ENCODE measurements around the gene TAF9B. TPM values are rescaled to one million over a fixed set of nuclear protein-coding genes. Genes with fewer than 3 reads are reported as not detected.
"Not testable (repeated sequence)": the region's sequence is repeated elsewhere in the genome, so short reads cannot be mapped to it uniquely, and the experiment has no call there.

TAF9B gene
- total and polyA plus RNA-seq, 2 donors (not counting 3 experiments of a cell fraction or from before 2014, with no cell fraction given): 16.0 to 25.9 TPM

- H3K4me2 ChIP-seq (ENCODE audit: insufficient read depth, low read length): no peak overlapping the region
- no peak for DNase-seq (ENCODE audit: low read depth, low spot score)
- intact Hi-C loops (cut with micrococcal nuclease): no loop called here
These were observed 28.6 kb upstream of the TAF9B start for GRCh38 chrX:78168065-78168464.

GRCh38 chrX:78165425-78165824 is 26.0 kb upstream of the TAF9B start:
- Histone ChIP-seq H3K27me3 (ENCODE audit: control insufficient read depth in 2 of 2, insufficient read depth in 2 of 2, low read length in 2 of 2) (no peaks in the 10 kb centered on the region), H3K79me2 (ENCODE audit: control insufficient read depth, insufficient read depth, low read length) (no peaks in the 10 kb centered on the region), H3K36me3 (ENCODE audit: control insufficient read depth in 2 of 2, extremely low read depth in 1 of 2, insufficient read depth in 2 of 2, low read length in 2 of 2) (no peaks in the 10 kb centered on the region), H4K20me1 (replicated peaks; ENCODE audit: control insufficient read depth, extremely low read depth, insufficient read depth, low read length) (no peaks in the 10 kb centered on the region), H2AFZ (ENCODE audit: low read depth, low read length) (no peak overlapping the region), H3K4me1 (ENCODE audit: control insufficient read depth, extremely low read depth, insufficient read depth, low read length) (no peaks in the 10 kb centered on the region), H3K27ac (ENCODE audit: insufficient read depth, low read depth, low read length) (no peak overlapping the region), H3K9me1 (replicated peaks; ENCODE audit: control insufficient read depth, extremely low read depth, insufficient read depth, low read length) (no peaks in the 10 kb centered on the region), H3K4me3 (replicated peaks in 1 of 3; ENCODE audit: insufficient read depth in 1 of 3, low read depth in 1 of 3, low read length in 3 of 3) (no peak overlapping the region), H3K9me3 (replicated peaks; ENCODE audit: control insufficient read depth, insufficient read depth, low read length) (no peaks in the 10 kb centered on the region), H3K9ac (replicated peaks; ENCODE audit: extremely low read depth, insufficient read depth, low read length) (no peak overlapping the region), H3K4me2 (ENCODE audit: insufficient read depth, low read length) (no peak overlapping the region)
- intact Hi-C loops (cut with micrococcal nuclease): no loop called here
- DNase-seq (ENCODE audit: low read depth, low spot score) (no peak), FAIRE-seq (no peak)
- dilution Hi-C loops (cut with MboI; ENCODE audit: extremely low pct_ligation_motif_present, low sequenced_read_pairs): no loop called here
- no peak for TF ChIP-seq FOS (IDR thresholded peaks at IDR 0.05; ENCODE audit: borderline replicate concordance, insufficient read depth, low read length)
- no peak for TF ChIP-seq JUN (IDR thresholded peaks at IDR 0.05; ENCODE audit: borderline replicate concordance, insufficient read depth, insufficient read length, low read depth)
- TF ChIP-seq MAX (IDR thresholded peaks at IDR 0.05; ENCODE audit: insufficient read depth, insufficient read length): no peak
- TF ChIP-seq POLR2AphosphoS5 (IDR thresholded peaks at IDR 0.05; ENCODE audit: insufficient read depth, low read depth, low read length): no peak
- no peak for TF ChIP-seq CTCF (IDR thresholded peaks at IDR 0.05; ENCODE audit: extremely low read depth in 1 of 2, insufficient read depth in 1 of 2, low read depth in 1 of 2, low read length in 2 of 2)
- no peak for TF ChIP-seq GATA2 (IDR thresholded peaks at IDR 0.05; ENCODE audit: insufficient read depth, insufficient read length, low read depth, low read length)
- TF ChIP-seq EZH2 (IDR thresholded peaks at IDR 0.05; ENCODE audit: borderline replicate concordance, low read depth, low read length, severe bottlenecking): no peak
- TF ChIP-seq MYC (IDR thresholded peaks at IDR 0.05; ENCODE audit: low read depth, low read length): no peak
- no peak for TF ChIP-seq POLR2A (IDR thresholded peaks at IDR 0.05; ENCODE audit: low read depth, low read length)
- POLR2A ChIA-PET: no interaction called here
- BruUV-seq (replicated peaks): no TSS peak
- CTCF ChIA-PET: no interaction called here

More at GRCh38 chrX:78168065-78168464, 28.6 kb upstream of the TAF9B start:
- Histone ChIP-seq H3K4me1 (ENCODE audit: control insufficient read depth, extremely low read depth, insufficient read depth, low read length) (no peaks in the 10 kb centered on the region), H3K79me2 (ENCODE audit: control insufficient read depth, insufficient read depth, low read length) (no peaks in the 10 kb centered on the region), H4K20me1 (replicated peaks; ENCODE audit: control insufficient read depth, extremely low read depth, insufficient read depth, low read length) (no peaks in the 10 kb centered on the region), H3K36me3 (ENCODE audit: control insufficient read depth in 2 of 2, extremely low read depth in 1 of 2, insufficient read depth in 2 of 2, low read length in 2 of 2) (no peaks in the 10 kb centered on the region), H3K9me3 (replicated peaks; ENCODE audit: control insufficient read depth, insufficient read depth, low read length) (no peaks in the 10 kb centered on the region), H3K27me3 (ENCODE audit: control insufficient read depth in 2 of 2, insufficient read depth in 2 of 2, low read length in 2 of 2) (no peaks in the 10 kb centered on the region), H3K27ac (ENCODE audit: insufficient read depth, low read depth, low read length) (no peak overlapping the region), H2AFZ (ENCODE audit: low read depth, low read length) (no peak overlapping the region), H3K4me3 (replicated peaks in 1 of 3; ENCODE audit: insufficient read depth in 1 of 3, low read depth in 1 of 3, low read length in 3 of 3) (no peak overlapping the region), H3K9me1 (replicated peaks; ENCODE audit: control insufficient read depth, extremely low read depth, insufficient read depth, low read length) (no peaks in the 10 kb centered on the region), H3K9ac (replicated peaks; ENCODE audit: extremely low read depth, insufficient read depth, low read length) (no peak overlapping the region)
- dilution Hi-C loops (cut with MboI; ENCODE audit: extremely low pct_ligation_motif_present, low sequenced_read_pairs): no loop called here
- no peak for FAIRE-seq
- CTCF ChIA-PET: no interaction called here
- POLR2A ChIA-PET: no interaction called here
- no TSS peak for BruUV-seq (replicated peaks)
- TF ChIP-seq POLR2A (IDR thresholded peaks at IDR 0.05; ENCODE audit: low read depth, low read length) (no peak), MYC (IDR thresholded peaks at IDR 0.05; ENCODE audit: low read depth, low read length) (no peak), FOS (IDR thresholded peaks at IDR 0.05; ENCODE audit: borderline replicate concordance, insufficient read depth, low read length) (peak; percentile 8)

- BruUV-seq (replicated peaks); intact Hi-C loops (cut with micrococcal nuclease); DNase-seq (ENCODE audit: low read depth, low spot score); H4K20me1 ChIP-seq (replicated peaks; ENCODE audit: control insufficient read depth, extremely low read depth, insufficient read depth, low read length); CTCF ChIA-PET; H3K36me3 ChIP-seq (ENCODE audit: control insufficient read depth in 2 of 2, extremely low read depth in 1 of 2, insufficient read depth in 2 of 2, low read length in 2 of 2); H3K4me1 ChIP-seq (ENCODE audit: control insufficient read depth, extremely low read depth, insufficient read depth, low read length); POLR2A ChIA-PET; H3K27me3 ChIP-seq (ENCODE audit: control insufficient read depth in 2 of 2, insufficient read depth in 2 of 2, low read length in 2 of 2); dilution Hi-C loops (cut with MboI; ENCODE audit: extremely low pct_ligation_motif_present, low sequenced_read_pairs); H3K4me3 ChIP-seq (replicated peaks in 1 of 3; ENCODE audit: insufficient read depth in 1 of 3, low read depth in 1 of 3, low read length in 3 of 3); FAIRE-seq; H3K9me3 ChIP-seq (replicated peaks; ENCODE audit: control insufficient read depth, insufficient read depth, low read length); H3K4me2 ChIP-seq (ENCODE audit: insufficient read depth, low read length); H3K9me1 ChIP-seq (replicated peaks; ENCODE audit: control insufficient read depth, extremely low read depth, insufficient read depth, low read length); H3K9ac ChIP-seq (replicated peaks; ENCODE audit: extremely low read depth, insufficient read depth, low read length); H2AFZ ChIP-seq (ENCODE audit: low read depth, low read length); H3K27ac ChIP-seq (ENCODE audit: insufficient read depth, low read depth, low read length); H3K79me2 ChIP-seq (ENCODE audit: control insufficient read depth, insufficient read depth, low read length): not testable (repeated sequence)
These were observed 23.7 kb upstream of the TAF9B start for GRCh38 chrX:78163175-78163574.

Measured in endothelial cell of umbilical vein (primary cell).